Peyer's patch (tissue), 4 donors: ENCODE data around the gene HSD17B1. TPM values are rescaled to one million over a fixed set of nuclear protein-coding genes. Genes with fewer than 3 reads are reported as not detected.
"Not testable (repeated sequence)": the region's sequence is repeated elsewhere in the genome, so short reads cannot be mapped to it uniquely, and the experiment has no call there.

Experiments
- DNase-seq, 3 donors: peaks; one replicate each; pipeline ENCODE4 v3.0.0-alpha.2; 2017 to 2019
- H3K27ac ChIP-seq, 4 donors: fragments of 200-600 bp; sonication (generic); one replicate each; pipeline ENCODE4 v1.5.1; 2016 to 2019
- H3K27me3 ChIP-seq, 2 donors: fragments of 200-600 bp; sonication (generic); one replicate each; pipeline ENCODE4 v1.5.1; 2019
- H3K36me3 ChIP-seq, 3 donors: fragments of 200-600 bp; sonication (generic); one replicate each; pipeline ENCODE4 v1.5.1; 2016 to 2019
- H3K4me1 ChIP-seq, 4 donors: fragments of 200-600 bp; sonication (generic); one replicate each; pipeline ENCODE4 v1.5.1; 2016 to 2019
- H3K4me3 ChIP-seq, 4 donors: fragments of 200-600 bp; sonication (generic); 1 replicate in 3 of 4; 2 replicates in 1 of 4; pipeline ENCODE4 v1.5.1; 2016 to 2019; ENCODE audit warnings: mild to moderate bottlenecking in 1 of 4
- H3K9me3 ChIP-seq, 4 donors: fragments of 200-600 bp; sonication (generic); one replicate each; pipeline ENCODE4 v1.5.1; 2016 to 2019; ENCODE audit warnings: mild to moderate bottlenecking in 1 of 4
- CTCF ChIP-seq, 6 experiments: fragments of 450-650 bp in 4 of 6; fragments of 200-600 bp in 2 of 6; sonication (generic) in 1 of 6; IDR thresholded peaks; one replicate each; pipeline ENCODE4 v1.5.1; 2017 to 2019; ENCODE audit warnings: antibody characterized with exemption in 6 of 6, mild to moderate bottlenecking in 3 of 6, moderate library complexity in 1 of 6
- POLR2A ChIP-seq, 2 donors: fragments of 450-650 bp; IDR thresholded peaks; one replicate each; pipeline ENCODE4 v1.5.1; 2017; ENCODE audit warnings: antibody characterized with exemption in 2 of 2, mild to moderate bottlenecking in 2 of 2, moderate library complexity in 2 of 2
- total RNA-seq, 4 donors: library from RNA; depleted of rRNA; stranded (reverse); fragments of >200 nt; gene quantifications; one replicate each; pipeline ENCODE4 v1.1.0, GENCODE V29; 2016

The HSD17B1 gene
- total RNA-seq, 4 donors from 2014 or later, result 0.94 to 3.9 (median 1.7) TPM; not detected in 1

GRCh38 chr17:42554250-42555121 lies 1.8 kb downstream of the HSD17B1 start:
- DNase-seq, result peak; percentile 92 to 97 (median 93)
- Histone ChIP-seq H3K4me3 (peak overlapping the region; percentile 57 to 90 (median 84)), H3K27me3 (no peaks in the 10 kb centered on the region), H3K36me3 (no peaks in the 10 kb centered on the region), H3K27ac (peak overlapping the region; percentile 85 to 93 (median 90)), H3K9me3 (no peaks in the 10 kb centered on the region), H3K4me1 (peaks cover 0 to 27% (median 12%) of the 10 kb centered on the region in 4 donors)
- no peak for TF ChIP-seq CTCF (IDR thresholded peaks at IDR 0.05)
- peak; percentile 79 to 80 for TF ChIP-seq POLR2A (IDR thresholded peaks at IDR 0.05)

- no peaks in the 10 kb centered on the region for H3K27me3 ChIP-seq
- H3K27ac ChIP-seq, result peak overlapping the region; percentile 85 to 93 (median 90)
- H3K4me1 ChIP-seq, result peaks cover 0 to 27% (median 12%) of the 10 kb centered on the region in 4 donors
- H3K4me3 ChIP-seq, result peak overlapping the region; percentile 57 to 90 (median 84)
- no peaks in the 10 kb centered on the region for H3K36me3 ChIP-seq
- TF ChIP-seq CTCF (IDR thresholded peaks at IDR 0.05) (no peak), POLR2A (IDR thresholded peaks at IDR 0.05) (no peak)
- H3K9me3 ChIP-seq, result no peaks in the 10 kb centered on the region
- no peak for DNase-seq
These were observed 2.4 kb downstream of the HSD17B1 start for GRCh38 chr17:42555122-42555622.

GRCh38 chr17:42555961-42556617 lies 3.4 kb downstream of the HSD17B1 start:
- H3K27me3 ChIP-seq, H3K27ac ChIP-seq, H3K36me3 ChIP-seq, H3K4me3 ChIP-seq, DNase-seq, H3K9me3 ChIP-seq: not testable (repeated sequence)
- peaks cover 0 to 27% (median 12%) of the 10 kb centered on the region in 4 donors for H3K4me1 ChIP-seq

GRCh38 chr17:42559075-42559474 lies 6.4 kb downstream of the HSD17B1 start:
- peaks cover 0 to 6% (median 0%) of the 10 kb centered on the region in 3 donors for H3K36me3 ChIP-seq
- no peaks in the 10 kb centered on the region for H3K27me3 ChIP-seq
- no peak overlapping the region for H3K4me3 ChIP-seq
- H3K9me3 ChIP-seq, result no peaks in the 10 kb centered on the region
- no peak overlapping the region for H3K27ac ChIP-seq
- TF ChIP-seq POLR2A (IDR thresholded peaks at IDR 0.05) (no peak), CTCF (IDR thresholded peaks at IDR 0.05) (no peak)
- DNase-seq, result peak in 1 of 3 donors; percentile 65
- H3K4me1 ChIP-seq, result peaks cover 0 to 38% (median 25%) of the 10 kb centered on the region in 4 donors

- peaks cover 0 to 39% (median 23%) of the 10 kb centered on the region in 4 donors for H3K4me1 ChIP-seq
- DNase-seq, result no peak
These were observed 7.5 kb downstream of the HSD17B1 start for GRCh38 chr17:42560246-42560645.

More at GRCh38 chr17:42560246-42560645, 7.5 kb downstream of the HSD17B1 start:
- no peaks in the 10 kb centered on the region for H3K27me3 ChIP-seq
- peaks cover 0 to 18% (median 0%) of the 10 kb centered on the region in 3 donors for H3K36me3 ChIP-seq
- no peaks in the 10 kb centered on the region for H3K9me3 ChIP-seq
- no peak for TF ChIP-seq POLR2A (IDR thresholded peaks at IDR 0.05)
- no peak for TF ChIP-seq CTCF (IDR thresholded peaks at IDR 0.05)
- H3K27ac ChIP-seq, result no peak overlapping the region
- H3K4me3 ChIP-seq, result no peak overlapping the region
